ENCODE measurements around the gene PIP5K1C.

PIP5K1C gene

GRCh38 chr19:3605361-3605760 lies 94.9 kb downstream of the PIP5K1C start:
- no peak overlapping the region for H3K4me3 ChIP-seq
- no peaks in the 10 kb centered on the region for H3K36me3 ChIP-seq (ENCODE audit: insufficient read depth, low read length)
- H3K27ac ChIP-seq = no peak overlapping the region
- H3K9ac ChIP-seq (ENCODE audit: insufficient read length) = no peak overlapping the region
- no peaks in the 10 kb centered on the region for H3K9me3 ChIP-seq (ENCODE audit: low read depth, low read length)
- TF ChIP-seq POLR2AphosphoS5 (IDR thresholded peaks at IDR 0.05; ENCODE audit: borderline replicate concordance, low read depth, low read length) = no peak
- no peak for DNase-seq (ENCODE audit: low read depth, low spot score)

DNA sequence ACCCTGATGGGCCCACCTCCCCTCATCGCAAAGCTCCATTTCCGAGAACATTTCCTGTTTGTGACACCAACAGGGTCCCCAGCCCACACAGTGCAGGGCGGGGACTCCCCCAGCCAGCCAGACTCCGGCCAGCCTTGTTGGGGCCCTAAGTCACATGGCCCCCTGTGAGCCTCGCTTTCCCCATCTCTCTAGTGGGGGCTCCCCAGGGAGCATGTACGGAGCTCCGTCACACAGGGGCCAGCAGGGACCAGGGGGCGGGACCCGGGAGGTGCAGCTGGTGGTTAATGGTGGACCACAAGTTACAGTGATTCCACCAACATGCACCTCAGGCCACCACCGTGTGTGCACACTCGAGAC lies 95.3 kb downstream of the PIP5K1C start:
- Histone ChIP-seq H3K27ac (no peak overlapping the region), H3K9me3 (ENCODE audit: low read depth, low read length) (no peaks in the 10 kb centered on the region), H3K36me3 (ENCODE audit: insufficient read depth, low read length) (no peaks in the 10 kb centered on the region), H3K9ac (ENCODE audit: insufficient read length) (no peak overlapping the region), H3K4me3 (no peak overlapping the region)
- TF ChIP-seq FOXP2 (optimal IDR thresholded peaks at IDR 0.05; ENCODE audit: control extremely low read depth, extremely low read length, insufficient read depth) (no peak), EZH2 (IDR thresholded peaks at IDR 0.05) (no peak), POLR2AphosphoS5 (IDR thresholded peaks at IDR 0.05; ENCODE audit: borderline replicate concordance, low read depth, low read length) (no peak)
- DNase-seq (ENCODE audit: low read depth, low spot score) = no peak

- no peak for DNase-seq (ENCODE audit: low read depth, low spot score)
- H3K9ac ChIP-seq (ENCODE audit: insufficient read length) = no peak overlapping the region
- no peaks in the 10 kb centered on the region for H3K9me3 ChIP-seq (ENCODE audit: low read depth, low read length)
- H3K27ac ChIP-seq = no peak overlapping the region
- H3K4me3 ChIP-seq = no peak overlapping the region
- TF ChIP-seq POLR2AphosphoS5 (IDR thresholded peaks at IDR 0.05; ENCODE audit: borderline replicate concordance, low read depth, low read length) (no peak), FOXP2 (optimal IDR thresholded peaks at IDR 0.05; ENCODE audit: control extremely low read depth, extremely low read length, insufficient read depth) (no peak), EZH2 (IDR thresholded peaks at IDR 0.05) (no peak)
- no peaks in the 10 kb centered on the region for H3K36me3 ChIP-seq (ENCODE audit: insufficient read depth, low read length)
These were observed 95.9 kb downstream of the PIP5K1C start for GRCh38 chr19:3604227-3604986.

DNA sequence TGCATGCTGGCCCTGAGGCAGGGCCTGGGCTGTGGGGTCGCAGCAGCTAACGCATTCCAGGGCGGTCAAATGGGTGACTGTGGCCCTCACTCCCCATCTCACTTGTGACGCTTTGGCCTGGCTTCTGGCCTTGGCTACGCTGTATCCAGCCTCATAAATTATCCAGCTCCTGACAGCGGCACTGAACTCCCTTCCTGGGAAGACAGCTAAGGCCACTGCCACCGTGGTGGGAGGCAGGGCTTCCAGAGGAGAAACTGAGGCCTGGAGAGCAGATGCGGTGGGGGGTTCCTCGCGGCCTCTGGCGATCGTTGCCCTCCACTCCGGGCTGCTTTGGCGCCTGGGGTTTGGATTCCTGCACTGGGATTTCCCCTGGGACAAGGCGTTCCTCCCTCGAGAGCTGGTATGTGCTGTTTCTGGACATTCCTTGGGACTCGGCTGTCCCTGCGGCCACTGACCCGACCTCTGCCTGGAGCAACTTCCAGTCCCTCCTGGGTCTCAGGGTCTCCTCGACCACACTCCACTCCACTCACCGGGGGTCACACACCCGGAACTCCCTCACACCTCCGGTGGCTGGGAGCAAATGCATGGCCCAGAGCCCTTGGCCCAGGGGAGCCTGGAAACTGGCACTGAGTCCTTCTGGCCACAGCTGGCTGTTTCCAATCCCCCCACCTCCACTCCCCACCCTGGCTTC lies 97.0 kb downstream of the PIP5K1C start:
- no peak for DNase-seq (ENCODE audit: low read depth, low spot score)
- no peak overlapping the region for H3K27ac ChIP-seq
- no peak overlapping the region for H3K9ac ChIP-seq (ENCODE audit: insufficient read length)
- H3K4me3 ChIP-seq = no peak overlapping the region
- no peaks in the 10 kb centered on the region for H3K9me3 ChIP-seq (ENCODE audit: low read depth, low read length)
- H3K36me3 ChIP-seq (ENCODE audit: insufficient read depth, low read length) = no peaks in the 10 kb centered on the region
- TF ChIP-seq FOXP2 (optimal IDR thresholded peaks at IDR 0.05; ENCODE audit: control extremely low read depth, extremely low read length, insufficient read depth) = no peak
- TF ChIP-seq POLR2AphosphoS5 (IDR thresholded peaks at IDR 0.05; ENCODE audit: borderline replicate concordance, low read depth, low read length) = no peak
- TF ChIP-seq EZH2 (IDR thresholded peaks at IDR 0.05) = no peak

DNA sequence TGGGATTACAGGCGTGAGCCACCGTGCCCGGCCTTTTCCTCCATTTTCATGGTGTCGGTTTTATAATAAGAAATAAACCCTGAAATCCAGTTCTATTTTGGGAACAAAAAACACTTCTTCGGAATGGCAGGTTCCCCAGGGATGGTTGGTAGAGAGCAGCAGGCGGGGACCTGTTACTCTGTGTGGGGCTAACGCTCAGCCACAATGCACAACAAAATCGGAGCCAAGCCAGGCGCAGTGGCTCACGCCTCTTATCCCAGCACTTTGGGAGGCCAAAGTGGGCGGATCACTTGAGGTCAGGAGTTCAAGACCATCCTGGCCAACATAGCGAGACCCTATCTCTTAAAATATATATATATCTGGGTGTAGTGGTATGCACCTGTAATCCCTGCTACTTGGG lies 99.2 kb downstream of the PIP5K1C start:
- no peak overlapping the region for H3K9ac ChIP-seq (ENCODE audit: insufficient read length)
- no peak for DNase-seq (ENCODE audit: low read depth, low spot score)
- TF ChIP-seq EZH2 (IDR thresholded peaks at IDR 0.05) = no peak
- H3K27ac ChIP-seq = no peak overlapping the region
- no peak overlapping the region for H3K4me3 ChIP-seq
- H3K9me3 ChIP-seq (ENCODE audit: low read depth, low read length) = no peaks in the 10 kb centered on the region
- no peaks in the 10 kb centered on the region for H3K36me3 ChIP-seq (ENCODE audit: insufficient read depth, low read length)

GRCh38 chr19:3599776-3600187 lies 100.5 kb downstream of the PIP5K1C start:
- Histone ChIP-seq H3K9ac (ENCODE audit: insufficient read length) (no peak overlapping the region), H3K27ac (no peak overlapping the region), H3K36me3 (ENCODE audit: insufficient read depth, low read length) (no peaks in the 10 kb centered on the region), H3K4me3 (no peak overlapping the region), H3K9me3 (ENCODE audit: low read depth, low read length) (no peaks in the 10 kb centered on the region)
- TF ChIP-seq FOXP2 (optimal IDR thresholded peaks at IDR 0.05; ENCODE audit: control extremely low read depth, extremely low read length, insufficient read depth) = no peak
- TF ChIP-seq POLR2AphosphoS5 (IDR thresholded peaks at IDR 0.05; ENCODE audit: borderline replicate concordance, low read depth, low read length) = no peak
- TF ChIP-seq EZH2 (IDR thresholded peaks at IDR 0.05) = no peak
- no peak for DNase-seq (ENCODE audit: low read depth, low spot score)

- Histone ChIP-seq H3K9me3 (ENCODE audit: low read depth, low read length) (no peaks in the 10 kb centered on the region), H3K9ac (ENCODE audit: insufficient read length) (no peak overlapping the region), H3K27ac (no peak overlapping the region), H3K36me3 (ENCODE audit: insufficient read depth, low read length) (no peaks in the 10 kb centered on the region), H3K4me3 (no peak overlapping the region)
- no peak for TF ChIP-seq POLR2AphosphoS5 (IDR thresholded peaks at IDR 0.05; ENCODE audit: borderline replicate concordance, low read depth, low read length)
- TF ChIP-seq FOXP2 (optimal IDR thresholded peaks at IDR 0.05; ENCODE audit: control extremely low read depth, extremely low read length, insufficient read depth) = no peak
- TF ChIP-seq EZH2 (IDR thresholded peaks at IDR 0.05) = no peak
- DNase-seq (ENCODE audit: low read depth, low spot score) = no peak
These were observed 104.7 kb downstream of the PIP5K1C start for GRCh38 chr19:3595521-3596061.

GRCh38 chr19:3593156-3593555 lies 107.1 kb downstream of the PIP5K1C start:
- no peak for DNase-seq (ENCODE audit: low read depth, low spot score)
- Histone ChIP-seq H3K4me3 (no peak overlapping the region), H3K9me3 (ENCODE audit: low read depth, low read length) (no peaks in the 10 kb centered on the region), H3K36me3 (ENCODE audit: insufficient read depth, low read length) (no peaks in the 10 kb centered on the region), H3K9ac (ENCODE audit: insufficient read length) (no peak overlapping the region), H3K27ac (no peak overlapping the region)
- TF ChIP-seq EZH2 (IDR thresholded peaks at IDR 0.05) = no peak
- no peak for TF ChIP-seq FOXP2 (optimal IDR thresholded peaks at IDR 0.05; ENCODE audit: control extremely low read depth, extremely low read length, insufficient read depth)
- TF ChIP-seq POLR2AphosphoS5 (IDR thresholded peaks at IDR 0.05; ENCODE audit: borderline replicate concordance, low read depth, low read length) = no peak
